ENCODE results near the gene AOPEP. TPM values are rescaled to one million over a fixed set of nuclear protein-coding genes. Genes with fewer than 3 reads are reported as not detected.

The AOPEP gene
- total and polyA plus RNA-seq, 9 of the 15 experiments (the other 6 are each of a cell fraction or from before 2014, with no cell fraction given) = 4.5 to 19.3 (median 13.5) TPM

DNA sequence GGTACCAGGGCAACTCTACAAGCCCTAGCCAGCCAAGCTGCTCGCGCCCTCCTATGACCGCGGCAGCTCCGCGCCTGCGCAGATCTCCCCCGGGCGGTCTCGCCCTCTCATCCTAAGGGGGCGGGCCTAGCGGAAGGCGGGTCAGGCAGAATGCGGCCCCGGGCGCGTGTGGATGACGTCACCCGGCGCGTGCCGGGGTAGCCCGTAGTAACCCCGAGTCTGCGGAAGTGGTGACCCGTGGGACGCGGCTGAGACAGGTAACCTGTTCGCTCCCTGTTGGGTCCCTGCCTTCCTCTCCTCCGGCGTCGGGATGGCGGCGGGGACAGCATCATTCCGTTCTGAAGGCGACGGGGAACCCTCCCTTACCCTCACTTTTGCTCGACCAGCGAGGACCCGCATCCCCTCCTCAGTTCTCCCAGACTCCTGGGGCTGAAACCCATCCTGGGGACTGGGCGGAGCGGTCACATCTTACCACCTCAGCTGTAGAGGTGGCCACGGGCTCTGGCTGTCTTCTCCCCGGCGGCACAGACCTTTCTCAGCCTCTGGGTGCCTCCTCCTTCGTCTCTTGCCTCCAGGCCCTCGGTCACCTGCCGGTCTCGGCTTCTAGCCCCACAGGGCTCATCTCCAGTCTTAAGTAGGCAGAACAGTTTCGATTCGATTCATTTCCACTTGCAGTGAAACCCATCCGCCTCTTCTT lies at the start of gene AOPEP (continued):
- TF ChIP-seq TEAD4 (IDR thresholded peaks at IDR 0.05; ENCODE audit: low read length) = peak; percentile 54; the same call in 1 of the 2 replicates
- no peak for TF ChIP-seq TEAD4 (CRISPR knock-in tag; IDR thresholded peaks at IDR 0.05; ENCODE audit: borderline replicate concordance)
- 0 out of 2 replicates have a peak, but pooled peaks have one; percentile 53 for TF ChIP-seq CBFB (CRISPR knock-in tag; IDR thresholded peaks at IDR 0.05)
- TF ChIP-seq SMAD4 (CRISPR knock-in tag; conservative IDR thresholded peaks at IDR 0.05) = peak; percentile 87
- no peak for TF ChIP-seq FOXM1 (IDR thresholded peaks at IDR 0.05; ENCODE audit: low read depth)
- 0 out of 2 replicates have a peak, but pooled peaks have one; percentile 41 for TF ChIP-seq FOXM1 (CRISPR knock-in tag; IDR thresholded peaks at IDR 0.05; ENCODE audit: low read depth)
- TF ChIP-seq, protein P1, sequence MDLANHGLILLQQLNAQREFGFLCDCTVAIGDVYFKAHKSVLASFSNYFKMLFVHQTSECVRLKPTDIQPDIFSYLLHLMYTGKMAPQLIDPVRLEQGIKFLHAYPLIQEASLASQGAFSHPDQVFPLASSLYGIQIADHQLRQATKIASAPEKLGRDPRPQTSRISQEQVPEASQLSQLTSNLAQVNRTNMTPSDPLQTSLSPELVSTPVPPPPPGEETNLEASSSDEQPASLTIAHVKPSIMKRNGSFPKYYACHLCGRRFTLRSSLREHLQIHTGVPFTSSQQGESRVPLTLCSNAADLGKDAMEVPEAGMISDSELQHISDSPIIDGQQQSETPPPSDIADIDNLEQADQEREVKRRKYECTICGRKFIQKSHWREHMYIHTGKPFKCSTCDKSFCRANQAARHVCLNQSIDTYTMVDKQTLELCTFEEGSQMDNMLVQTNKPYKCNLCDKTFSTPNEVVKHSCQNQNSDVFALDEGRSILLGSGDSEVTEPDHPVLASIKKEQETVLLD (IDR thresholded peaks at IDR 0.05) = peak; percentile 58; the same call in 1 of the 2 replicates
- peak; percentile 75 for TF ChIP-seq EP400 (IDR thresholded peaks at IDR 0.05)
- peak; percentile 95 for TF ChIP-seq JUN (IDR thresholded peaks at IDR 0.05; ENCODE audit: borderline replicate concordance, low read depth, low read length)
- TF ChIP-seq JUN (CRISPR knock-in tag; IDR thresholded peaks at IDR 0.05; ENCODE audit: borderline replicate concordance) = no peak
- TF ChIP-seq PML (IDR thresholded peaks at IDR 0.05; ENCODE audit: low read length) = peak; percentile 61; the same call in 1 of the 2 replicates
- TF ChIP-seq CCNT2 (IDR thresholded peaks at IDR 0.05; ENCODE audit: borderline replicate concordance, extremely low read depth, insufficient read length, low read depth, low read length) = peak; percentile 52
- TF ChIP-seq TBP (optimal IDR thresholded peaks at IDR 0.05; ENCODE audit: low read depth, low read length) = peak; percentile 65
- TF ChIP-seq ZBTB17 (CRISPR knock-in tag; IDR thresholded peaks at IDR 0.05) = 0 out of 2 replicates have a peak, but pooled peaks have one; percentile 47
- TF ChIP-seq, protein P2, sequence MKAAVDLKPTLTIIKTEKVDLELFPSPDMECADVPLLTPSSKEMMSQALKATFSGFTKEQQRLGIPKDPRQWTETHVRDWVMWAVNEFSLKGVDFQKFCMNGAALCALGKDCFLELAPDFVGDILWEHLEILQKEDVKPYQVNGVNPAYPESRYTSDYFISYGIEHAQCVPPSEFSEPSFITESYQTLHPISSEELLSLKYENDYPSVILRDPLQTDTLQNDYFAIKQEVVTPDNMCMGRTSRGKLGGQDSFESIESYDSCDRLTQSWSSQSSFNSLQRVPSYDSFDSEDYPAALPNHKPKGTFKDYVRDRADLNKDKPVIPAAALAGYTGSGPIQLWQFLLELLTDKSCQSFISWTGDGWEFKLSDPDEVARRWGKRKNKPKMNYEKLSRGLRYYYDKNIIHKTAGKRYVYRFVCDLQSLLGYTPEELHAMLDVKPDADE (conservative IDR thresholded peaks at IDR 0.05; ENCODE audit: control insufficient read depth, low read depth, low read length) = peak; percentile 75; the same call in 1 of the 2 replicates
- TF ChIP-seq RBFOX2 (IDR thresholded peaks at IDR 0.05; ENCODE audit: low read depth, low read length) = peak; percentile 93
- 0 out of 2 replicates have a peak, but pooled peaks have one; percentile 26 for TF ChIP-seq CBX1 (IDR thresholded peaks at IDR 0.05; ENCODE audit: low read depth)
- peak; percentile 78 to 79 for TF ChIP-seq FOXK2 (conservative IDR thresholded peaks at IDR 0.05 in 1 of 2, IDR thresholded peaks at IDR 0.05 in 1 of 2; ENCODE audit: low read depth in 2 of 2)
- TF ChIP-seq C11orf30 (IDR thresholded peaks at IDR 0.05; ENCODE audit: low read depth) = peak; percentile 92
- 0 out of 2 replicates have a peak, but pooled peaks have one; percentile 41 for TF ChIP-seq TCF7 (IDR thresholded peaks at IDR 0.05; ENCODE audit: borderline replicate concordance)
- TF ChIP-seq, protein P3, sequence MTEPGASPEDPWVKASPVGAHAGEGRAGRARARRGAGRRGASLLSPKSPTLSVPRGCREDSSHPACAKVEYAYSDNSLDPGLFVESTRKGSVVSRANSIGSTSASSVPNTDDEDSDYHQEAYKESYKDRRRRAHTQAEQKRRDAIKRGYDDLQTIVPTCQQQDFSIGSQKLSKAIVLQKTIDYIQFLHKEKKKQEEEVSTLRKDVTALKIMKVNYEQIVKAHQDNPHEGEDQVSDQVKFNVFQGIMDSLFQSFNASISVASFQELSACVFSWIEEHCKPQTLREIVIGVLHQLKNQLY (CRISPR knock-in tag; conservative IDR thresholded peaks at IDR 0.05) = no peak
- TF ChIP-seq HDAC3 (IDR thresholded peaks at IDR 0.05; ENCODE audit: borderline replicate concordance, partially characterized antibody) = no peak
- TF ChIP-seq, protein P4, sequence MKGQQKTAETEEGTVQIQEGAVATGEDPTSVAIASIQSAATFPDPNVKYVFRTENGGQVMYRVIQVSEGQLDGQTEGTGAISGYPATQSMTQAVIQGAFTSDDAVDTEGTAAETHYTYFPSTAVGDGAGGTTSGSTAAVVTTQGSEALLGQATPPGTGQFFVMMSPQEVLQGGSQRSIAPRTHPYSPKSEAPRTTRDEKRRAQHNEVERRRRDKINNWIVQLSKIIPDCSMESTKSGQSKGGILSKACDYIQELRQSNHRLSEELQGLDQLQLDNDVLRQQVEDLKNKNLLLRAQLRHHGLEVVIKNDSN (CRISPR knock-in tag; IDR thresholded peaks at IDR 0.05) = peak; percentile 73
- TF ChIP-seq RFX1 (IDR thresholded peaks at IDR 0.05) = peak; percentile 92
- TF ChIP-seq KHSRP (IDR thresholded peaks at IDR 0.05) = peak; percentile 90

Data from K562 (cell line).